GM18909 (cell line): Measurements from ENCODE around the gene PKN2.
"Not testable (repeated sequence)": the region's sequence is repeated elsewhere in the genome, so short reads cannot be mapped to it uniquely, and the experiment has no call there.

Experiments used
- ATAC-seq: cut with Tn5 transposase; IDR thresholded peaks from one replicate; pipeline ENCODE4 v1.9.1; 2021; ENCODE audit warnings: mild to moderate bottlenecking; ENCODE audit not compliant: unreplicated experiment, poor library complexity

PKN2 gene

DNA sequence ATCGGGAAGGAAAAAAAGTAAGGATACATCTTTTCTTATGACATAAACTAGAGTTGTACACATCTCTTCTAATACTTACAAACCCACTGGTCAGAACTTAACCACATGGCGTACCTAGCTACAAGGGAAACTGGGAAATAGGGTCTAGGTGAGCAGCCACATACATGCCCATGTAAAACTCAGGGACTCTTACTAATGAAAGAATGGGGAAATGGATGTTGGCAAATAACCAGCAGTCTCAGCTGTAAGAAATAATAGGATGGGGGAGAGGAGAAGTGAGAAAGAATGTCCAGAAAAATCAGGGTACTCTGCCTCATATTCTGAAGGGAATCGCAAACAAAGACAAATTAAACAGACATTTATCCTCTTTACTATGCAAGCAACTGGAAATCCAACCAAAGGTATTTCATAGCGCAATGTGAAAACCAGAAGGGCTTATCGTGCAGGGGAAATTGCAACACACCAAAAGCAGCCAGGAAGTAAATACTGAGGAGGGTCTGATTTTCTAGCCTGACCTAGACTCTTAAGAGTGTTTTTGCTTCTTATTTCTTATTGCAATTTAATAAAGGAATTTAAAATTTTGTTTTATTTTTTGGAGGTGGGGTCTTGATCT is 189.8 kb downstream of the PKN2 start:
- ATAC-seq: no peak

DNA sequence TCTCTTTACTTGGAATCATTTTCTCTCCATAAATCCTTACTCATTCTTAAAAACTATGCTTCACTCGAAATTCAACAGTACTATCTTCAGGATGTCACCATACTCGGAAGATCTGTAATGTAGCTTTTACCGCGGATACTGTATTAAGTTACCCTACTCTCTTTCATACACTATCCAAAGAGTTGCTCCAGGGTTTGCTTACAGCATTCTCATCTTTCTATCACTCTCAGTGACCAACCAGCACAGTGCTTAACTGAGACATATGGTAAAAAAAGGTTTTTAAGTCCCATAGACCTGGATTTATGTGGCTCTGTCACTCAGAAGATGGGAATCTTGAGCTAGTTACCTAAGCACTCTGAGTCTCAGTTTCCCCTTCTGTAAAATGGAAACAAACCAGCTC is 191.5 kb downstream of the PKN2 start:
- ATAC-seq: no peak

DNA sequence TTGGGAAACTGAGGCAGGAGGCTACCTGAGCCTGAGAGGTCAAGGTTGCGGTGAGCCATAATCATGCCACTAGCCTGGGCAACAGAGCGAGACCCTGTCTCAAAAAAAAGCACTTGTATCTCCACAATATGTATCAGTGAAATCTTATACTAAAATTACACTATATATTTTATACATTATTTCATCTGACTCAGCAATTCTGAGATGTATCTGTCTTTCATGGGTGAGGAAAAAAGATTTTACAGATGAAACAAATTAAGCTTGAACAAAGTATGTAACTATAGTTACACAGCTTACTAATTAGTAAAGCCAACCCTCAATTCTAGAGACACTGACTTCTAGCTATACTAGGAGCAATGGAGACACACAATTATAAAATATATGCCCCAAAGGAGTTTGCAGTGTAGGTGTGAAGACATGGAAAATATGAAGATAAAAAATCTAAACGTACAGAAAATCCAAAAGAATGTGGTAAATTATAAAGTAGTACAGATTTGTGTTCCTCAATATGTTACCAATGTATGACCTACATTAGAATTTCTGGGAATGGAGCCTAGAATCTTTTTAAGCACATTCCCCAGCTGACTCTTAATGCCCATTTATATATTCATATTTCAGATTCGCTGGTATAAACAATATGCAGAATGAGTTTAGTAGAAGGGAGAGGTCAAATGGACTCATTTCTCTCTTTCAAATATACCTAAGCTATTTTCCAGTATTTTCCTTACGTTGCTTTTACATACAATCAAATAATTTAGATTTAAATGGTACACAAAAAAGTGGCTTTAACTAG is 192.7 kb downstream of the PKN2 start:
- no peak for ATAC-seq

DNA sequence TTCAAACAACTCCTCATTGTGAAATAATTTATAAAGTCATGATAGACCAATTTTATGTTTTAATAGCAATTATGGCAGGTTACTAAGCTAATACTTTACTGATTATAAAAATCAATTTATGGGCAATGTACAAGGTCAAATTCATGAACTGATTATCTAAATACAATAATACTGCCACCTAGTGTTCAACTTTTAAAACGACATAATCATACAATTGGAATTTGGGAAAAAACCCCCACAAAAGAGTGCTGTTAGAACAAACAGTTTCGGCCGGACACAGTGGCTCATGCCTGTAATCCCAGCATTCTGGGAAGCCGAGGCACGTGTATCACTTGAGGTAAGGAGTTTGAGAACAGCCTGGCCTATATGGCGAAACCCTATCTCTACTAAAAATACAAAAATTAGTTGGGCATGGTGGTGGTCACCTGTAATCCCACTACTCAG is 193.3 kb downstream of the PKN2 start:
- no peak for ATAC-seq

DNA sequence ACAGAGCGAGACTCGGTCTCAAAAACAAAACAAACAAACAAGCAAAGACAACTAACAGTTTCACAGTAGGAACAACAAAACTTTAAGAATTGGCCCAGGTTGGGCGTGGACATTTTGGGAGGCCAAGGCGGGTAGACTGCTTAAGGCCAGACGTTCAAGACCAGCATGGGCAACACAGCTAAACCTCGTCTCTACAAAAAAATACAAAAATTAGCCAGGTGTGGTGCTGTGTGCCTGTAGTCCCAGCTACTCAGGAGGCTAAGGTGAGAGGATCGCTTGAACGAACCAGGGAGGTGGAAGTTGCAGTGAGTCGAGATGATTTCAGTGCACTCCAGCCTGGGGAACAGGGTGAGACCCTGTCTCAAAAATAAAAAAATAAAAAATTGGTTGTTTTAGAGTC is 193.8 kb downstream of the PKN2 start:
- no peak for ATAC-seq

DNA sequence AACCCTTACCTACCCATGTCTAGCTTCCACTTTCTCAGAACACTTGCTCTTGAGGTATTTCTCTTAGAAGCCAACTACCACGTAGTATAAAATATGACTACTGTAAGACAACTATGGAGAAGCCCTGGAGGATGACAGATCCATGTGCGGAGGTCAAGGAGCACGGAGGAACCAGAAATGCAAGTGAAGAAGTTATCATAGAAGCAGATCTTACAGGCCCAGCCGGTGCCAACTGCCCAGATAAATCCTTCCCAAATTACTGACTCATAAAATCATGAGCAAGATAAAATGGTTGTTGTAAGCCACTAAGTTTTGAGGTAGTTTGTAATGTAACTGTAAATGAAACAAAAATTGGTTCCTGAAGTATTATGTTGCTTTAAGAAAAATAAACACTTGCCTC is 194.7 kb downstream of the PKN2 start:
- ATAC-seq: no peak

DNA sequence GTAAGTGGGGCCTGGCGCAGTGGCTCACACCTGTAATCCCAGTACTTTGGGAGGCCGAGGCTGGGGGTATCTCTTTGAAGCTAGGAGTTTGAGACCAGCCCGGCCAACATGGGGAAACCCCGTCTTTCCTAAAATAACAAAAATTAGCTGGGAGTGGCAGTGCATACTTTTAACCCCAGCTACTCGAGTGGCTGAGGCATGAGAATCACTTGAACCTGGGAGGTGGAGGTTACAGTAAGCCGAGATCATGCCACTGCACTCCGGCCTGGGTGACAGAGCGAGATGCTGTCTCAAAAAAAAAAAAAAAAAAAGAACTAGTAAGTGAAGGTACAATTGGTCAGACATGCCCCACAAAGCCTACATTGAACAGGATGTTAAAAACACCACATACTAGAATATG is 196.6 kb downstream of the PKN2 start:
- ATAC-seq: not testable (repeated sequence)

DNA sequence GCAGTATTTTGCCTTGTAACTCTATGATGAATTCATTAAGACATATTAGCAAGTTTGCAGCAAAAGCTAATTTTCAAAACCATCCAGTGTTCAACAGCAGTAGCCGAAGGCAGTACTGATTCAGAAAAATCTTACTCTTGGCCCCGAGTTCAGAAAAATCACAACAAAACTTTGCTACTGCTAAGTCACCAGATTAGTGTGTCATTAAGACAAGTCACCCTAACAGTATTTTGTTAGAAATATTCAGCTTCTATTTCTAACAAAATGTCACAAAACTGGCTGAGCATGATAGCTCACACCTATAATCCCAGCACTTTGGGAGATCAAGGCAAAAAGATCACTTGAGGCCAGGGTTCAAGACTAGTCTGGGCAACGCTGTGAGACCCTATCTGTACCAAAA is 199.1 kb downstream of the PKN2 start:
- no peak for ATAC-seq
